GM18505 (cell line): ENCODE measurements around the gene STARD5.

Source experiments
- ATAC-seq: cut with Tn5 transposase; IDR thresholded peaks from one replicate; pipeline ENCODE4 v1.9.1; 2021; ENCODE audit not compliant: unreplicated experiment
- POLR2A ChIP-seq: IDR thresholded peaks from 4 replicates; pipeline ENCODE4 v1.6.1; 2011; ENCODE audit warnings: borderline replicate concordance; ENCODE audit not compliant: insufficient read depth, insufficient read length; ENCODE audit errors: extremely low read depth

STARD5 gene

DNA sequence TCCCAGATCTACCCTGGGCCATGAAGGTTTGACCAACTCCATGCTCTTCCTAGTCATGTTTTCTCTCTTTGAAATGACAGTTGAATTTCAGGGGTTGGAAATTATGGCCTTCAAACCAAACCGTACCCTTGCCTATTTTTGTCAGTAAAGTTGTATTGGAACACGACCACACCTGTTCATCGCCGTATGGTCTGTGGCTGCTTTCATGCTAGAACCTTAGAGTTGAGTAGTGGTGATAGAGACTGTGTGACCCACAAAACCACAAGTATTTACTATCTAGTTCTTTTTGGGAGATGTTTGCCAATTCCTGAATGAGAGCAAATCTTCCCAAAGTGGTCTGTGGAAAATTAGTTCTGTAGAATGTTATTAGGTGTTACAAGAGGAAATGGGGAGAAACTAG lies 24.0 kb upstream of the STARD5 start:
- ATAC-seq = no peak
- TF ChIP-seq POLR2A = no peak

DNA sequence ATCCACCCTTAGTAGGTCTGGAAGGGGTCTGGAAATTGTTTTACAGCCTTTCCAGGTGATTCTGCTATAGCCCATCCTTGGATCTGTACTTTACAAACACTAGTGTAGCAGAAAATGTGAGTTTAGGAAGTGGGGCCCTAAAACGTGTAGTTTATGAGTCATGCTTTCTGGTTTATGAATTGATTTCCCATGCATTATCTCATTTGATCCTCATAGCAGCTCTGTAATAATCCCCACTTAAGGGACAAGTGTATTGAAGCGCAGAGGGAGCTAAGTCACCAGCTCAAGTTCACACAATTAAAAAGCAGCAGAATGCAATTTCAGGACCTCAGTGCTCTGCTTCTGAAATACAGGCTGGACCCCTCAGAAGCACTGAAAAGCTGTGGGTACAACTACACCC lies 22.7 kb upstream of the STARD5 start:
- TF ChIP-seq POLR2A = no peak
- ATAC-seq = no peak

DNA sequence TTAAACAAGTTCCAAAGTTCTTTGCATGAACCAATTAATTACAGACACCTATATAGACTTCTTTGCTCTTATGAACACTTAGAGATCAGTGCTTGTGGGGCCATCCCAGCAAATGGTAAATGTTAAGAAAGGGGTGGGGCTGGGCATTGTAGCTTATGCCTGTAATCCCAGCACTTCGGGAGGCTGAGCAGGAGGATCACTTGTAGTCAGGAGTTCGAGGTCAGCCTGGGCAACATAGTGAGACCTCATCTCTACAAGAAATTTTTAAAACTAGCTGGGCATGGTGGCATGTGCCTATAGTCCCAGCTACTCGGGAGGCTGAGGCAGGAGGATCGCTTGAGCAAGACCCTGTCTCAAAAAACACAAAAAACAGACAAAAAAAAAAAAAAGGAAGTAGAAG lies 19.4 kb upstream of the STARD5 start:
- no peak for ATAC-seq
- TF ChIP-seq POLR2A = no peak

DNA sequence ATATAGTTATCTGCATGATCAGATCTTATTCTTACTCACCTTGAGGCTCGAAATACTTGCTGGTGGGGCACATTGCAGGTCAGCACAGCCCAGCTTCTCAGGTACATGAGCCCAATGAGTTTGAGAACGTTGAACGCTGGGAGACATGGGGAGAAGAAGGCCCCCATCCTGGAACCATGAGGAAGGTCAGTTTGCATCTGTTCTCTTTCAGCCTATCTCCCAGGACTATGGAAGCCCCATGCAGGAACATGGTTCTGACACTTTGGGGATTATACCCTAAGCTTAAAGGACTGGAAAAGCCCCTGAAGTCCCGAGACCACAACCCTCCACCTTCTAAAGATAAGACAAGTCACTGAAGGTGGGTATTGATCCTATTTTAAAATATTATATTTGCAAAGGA lies 17.4 kb upstream of the STARD5 start:
- no peak for TF ChIP-seq POLR2A
- ATAC-seq = no peak

DNA sequence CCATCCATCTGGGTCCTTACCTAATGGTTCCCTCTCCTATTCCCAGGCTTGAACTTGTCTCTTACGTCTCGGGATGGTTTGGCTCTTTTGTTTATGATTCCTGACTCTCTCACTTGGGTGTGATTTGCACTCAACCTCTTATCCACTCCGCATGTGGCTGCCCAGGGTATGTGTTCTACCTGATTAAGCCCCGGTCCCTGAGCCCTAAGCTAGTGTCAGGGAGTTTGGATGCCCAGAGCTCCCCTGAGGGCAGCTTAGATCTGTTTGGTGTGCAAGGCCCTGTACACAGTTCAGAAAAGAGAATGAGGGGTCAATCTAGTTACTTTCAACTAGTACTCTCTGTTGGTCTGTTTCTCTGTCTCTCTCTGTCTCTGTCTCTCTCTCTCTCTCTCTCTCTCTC lies 15.9 kb upstream of the STARD5 start:
- ATAC-seq = no peak
- TF ChIP-seq POLR2A = no peak

DNA sequence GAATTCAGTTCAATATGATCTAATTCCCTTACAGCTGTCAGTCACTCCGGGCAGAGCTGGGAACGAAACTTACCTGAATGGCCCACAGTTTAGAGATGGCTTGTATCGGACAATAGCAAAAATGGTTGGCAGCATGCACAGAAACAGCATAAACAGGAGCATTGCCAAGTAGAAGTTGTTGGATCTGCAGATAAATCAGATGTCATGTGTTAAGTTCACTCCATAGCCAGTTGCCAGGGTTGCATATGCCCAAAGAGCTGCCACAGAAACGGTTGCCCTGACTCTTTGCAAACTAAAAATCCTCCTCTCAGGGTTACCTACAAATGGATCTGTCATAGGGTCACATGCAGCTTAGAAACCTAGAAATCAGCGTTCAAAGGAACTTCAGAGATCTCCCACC lies 15.4 kb upstream of the STARD5 start:
- TF ChIP-seq POLR2A = no peak
- ATAC-seq = no peak

DNA sequence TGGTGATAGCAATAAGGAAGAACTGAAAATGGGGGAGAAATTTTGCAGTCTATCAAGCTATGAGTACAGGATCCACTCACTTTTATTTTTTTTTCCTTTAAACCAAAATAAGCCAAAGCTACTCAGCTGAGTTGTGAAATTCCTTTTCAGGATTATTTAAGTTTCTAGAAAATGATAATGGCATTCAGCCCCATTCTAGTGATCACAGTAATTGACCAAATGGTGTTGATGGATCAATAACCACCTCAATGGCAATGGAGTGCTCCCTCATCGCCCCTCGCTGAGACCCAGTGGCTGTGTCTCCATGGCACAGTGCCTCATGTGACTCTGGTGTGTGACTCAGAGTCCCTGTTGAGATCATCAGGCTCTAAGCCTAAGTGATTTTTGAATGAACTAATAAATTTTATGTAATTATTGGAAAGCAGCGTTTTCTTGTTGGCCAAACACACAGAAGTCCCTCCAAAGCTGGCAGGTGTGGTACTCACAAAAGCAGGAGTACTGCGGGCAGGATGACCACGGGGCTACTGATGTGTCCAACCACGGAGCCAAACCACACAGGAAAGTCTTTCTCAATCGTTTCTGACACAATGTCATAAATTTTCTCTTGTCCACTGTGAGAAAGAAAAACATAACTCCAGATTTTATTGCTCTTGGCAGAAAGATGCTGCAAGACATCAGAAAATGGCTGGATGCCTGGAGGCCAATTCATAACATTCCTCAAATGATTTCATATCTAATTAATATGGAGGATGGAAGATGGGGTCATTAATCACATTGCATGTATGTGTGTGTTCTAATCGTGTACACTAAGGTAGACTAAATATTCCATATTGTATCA lies 14.4 kb upstream of the STARD5 start:
- no peak for ATAC-seq
- no peak for TF ChIP-seq POLR2A

DNA sequence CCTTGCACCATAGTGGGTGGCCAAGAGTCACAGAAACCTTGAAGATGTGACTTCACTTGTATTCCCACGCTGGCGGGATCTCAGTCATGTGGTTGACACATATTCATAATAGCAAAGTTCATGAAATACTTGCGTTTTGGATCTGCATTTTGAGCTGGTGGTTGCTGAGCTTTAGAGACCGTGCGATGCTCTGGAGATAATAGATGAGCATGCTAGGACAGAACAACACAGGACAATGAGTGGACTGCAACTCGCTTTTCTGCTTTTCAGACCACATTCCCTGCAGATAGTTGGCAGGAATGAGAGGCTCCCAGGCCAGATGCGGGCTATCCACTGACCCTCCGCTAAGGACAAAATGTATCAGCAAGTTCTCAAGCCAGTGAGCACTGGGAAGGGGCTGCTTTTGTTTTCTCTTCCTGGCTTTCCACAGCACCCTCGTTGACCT lies 13.8 kb upstream of the STARD5 start:
- no peak for TF ChIP-seq POLR2A
- no peak for ATAC-seq

DNA sequence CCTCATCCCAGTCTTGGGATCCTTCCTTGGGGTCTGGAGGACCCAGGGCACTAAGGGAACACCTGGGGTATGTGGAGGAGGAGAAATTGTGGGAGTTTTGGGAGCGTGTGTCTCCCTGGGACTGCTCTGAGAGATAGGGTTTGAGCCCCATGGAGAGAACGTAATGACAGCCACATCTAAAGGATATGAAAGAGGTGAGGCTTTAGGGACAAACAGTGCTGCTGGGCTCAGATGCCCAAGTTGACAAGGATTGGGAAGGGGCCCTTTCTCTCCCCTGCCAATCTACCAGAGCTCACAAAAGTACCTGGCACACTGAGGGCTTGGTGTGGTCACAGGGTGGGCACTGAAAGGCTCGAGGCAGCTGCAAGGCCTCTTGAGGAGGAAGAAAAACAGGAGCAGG lies 13.3 kb upstream of the STARD5 start:
- no peak for ATAC-seq
- TF ChIP-seq POLR2A = no peak

DNA sequence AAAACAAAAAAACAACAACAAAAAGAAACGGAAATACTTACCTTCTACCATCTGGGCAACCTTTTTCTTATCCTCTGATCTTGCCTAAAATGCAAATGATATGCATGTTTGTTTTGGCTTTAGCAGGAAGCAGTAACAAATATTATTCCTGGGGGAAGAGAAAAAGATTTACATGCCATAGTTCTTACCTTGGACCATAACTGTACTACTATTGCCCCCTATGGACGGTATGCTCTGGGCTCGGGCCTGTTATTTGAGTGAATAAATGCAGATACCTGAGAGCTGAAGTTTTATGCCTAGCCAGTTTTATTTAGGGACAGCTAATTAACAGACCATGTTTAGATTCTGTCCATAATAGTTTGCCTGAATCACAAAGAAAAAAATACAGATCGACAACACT lies 12.6 kb upstream of the STARD5 start:
- no peak for TF ChIP-seq POLR2A
- no peak for ATAC-seq

DNA sequence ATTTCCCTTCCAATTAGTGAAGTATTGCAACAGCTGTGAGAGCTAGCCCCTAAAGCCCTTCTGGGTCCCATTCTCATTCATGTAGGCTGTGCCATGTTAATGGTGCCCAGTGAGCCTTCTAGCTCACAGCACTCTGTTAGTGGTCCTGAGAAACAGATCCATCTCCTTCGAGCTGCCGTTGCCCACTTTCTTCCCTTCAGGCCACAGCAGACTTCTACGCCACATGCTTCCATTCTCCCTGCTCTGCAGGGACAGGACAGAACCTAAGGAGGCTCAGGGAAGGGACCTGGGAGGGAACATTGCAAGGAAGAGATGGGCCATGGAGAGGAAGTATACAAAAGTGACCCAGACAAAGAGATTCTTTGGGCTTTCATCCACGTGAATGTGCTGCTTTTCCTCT lies 11.7 kb upstream of the STARD5 start:
- no peak for ATAC-seq
- TF ChIP-seq POLR2A = no peak

DNA sequence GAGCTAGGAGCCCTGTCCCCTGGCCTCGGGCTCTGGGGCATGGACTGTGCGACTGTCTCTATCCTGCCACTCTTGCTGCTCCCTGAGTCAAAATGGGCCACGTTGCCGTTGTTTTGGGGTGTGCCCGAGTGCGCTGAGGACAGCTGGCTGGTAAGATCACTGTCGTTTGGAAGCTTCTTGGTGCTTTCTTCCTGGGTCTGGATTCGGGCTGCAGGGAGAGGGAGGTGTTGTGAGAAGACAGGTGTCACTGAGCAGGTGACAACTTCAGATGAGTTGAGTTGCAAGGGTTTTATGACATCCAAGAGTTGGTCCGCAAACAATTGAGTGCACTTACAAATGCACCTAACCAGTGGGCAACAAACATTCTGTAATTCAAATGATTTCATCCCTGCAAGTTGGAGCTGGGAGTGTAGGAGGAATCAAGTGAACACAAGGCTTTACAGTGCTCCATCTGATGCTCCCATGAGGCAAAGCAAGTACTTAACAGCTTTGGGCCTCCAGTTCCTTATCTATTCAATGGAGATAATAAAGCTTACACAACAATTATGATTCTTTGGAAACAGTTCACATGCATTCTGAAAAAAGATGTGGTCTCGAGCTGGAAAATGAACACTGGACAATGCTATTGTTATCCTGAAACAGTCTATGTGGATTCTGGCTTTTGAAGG lies 11.0 kb upstream of the STARD5 start:
- no peak for ATAC-seq
- TF ChIP-seq POLR2A = no peak

DNA sequence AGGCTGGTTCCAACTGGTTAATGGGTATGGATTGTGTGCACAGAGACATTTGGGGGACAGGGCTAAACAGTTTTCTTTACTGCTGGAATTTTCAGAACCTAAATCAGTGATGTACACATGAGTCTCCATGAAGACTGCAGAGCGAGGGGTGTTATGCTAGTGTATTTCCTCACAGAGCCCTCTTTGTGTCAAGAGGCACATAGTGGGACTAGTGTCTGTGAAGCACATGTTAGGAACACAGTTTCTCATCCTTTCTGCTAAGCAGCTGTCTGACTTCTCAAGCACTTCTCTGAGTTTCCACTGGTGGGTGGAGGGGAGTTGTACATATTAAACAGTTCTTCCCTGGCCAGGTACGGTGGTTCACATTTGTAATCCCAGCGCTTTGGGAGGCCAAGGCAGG lies 9.4 kb upstream of the STARD5 start:
- TF ChIP-seq POLR2A = no peak
- no peak for ATAC-seq

DNA sequence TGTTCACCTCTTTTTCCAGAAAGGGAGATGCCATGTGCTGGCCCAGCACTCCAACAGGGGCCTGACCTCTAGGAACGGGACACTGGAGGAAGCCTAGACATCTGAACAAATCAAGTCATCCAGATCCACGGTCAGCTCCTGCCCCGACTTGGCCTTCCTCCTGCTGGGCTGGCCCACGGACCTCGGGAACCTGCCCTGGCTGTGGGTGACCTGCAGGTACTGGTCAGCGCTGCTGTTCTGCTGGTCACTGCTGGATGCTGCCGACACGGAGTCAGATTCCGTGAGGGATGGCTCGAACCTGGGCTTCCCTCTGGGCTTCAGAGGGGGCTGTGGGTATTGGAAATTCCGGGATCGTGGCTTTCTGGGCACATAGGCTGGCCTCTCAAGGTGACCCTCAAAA lies 8.4 kb upstream of the STARD5 start:
- no peak for TF ChIP-seq POLR2A
- no peak for ATAC-seq
